ENCODE data around the gene TMEM141.
"Not testable (repeated sequence)": the region's sequence is repeated elsewhere in the genome, so short reads cannot be mapped to it uniquely, and the experiment has no call there.

The TMEM141 gene

GRCh38 chr9:136755302-136756133 lies 35.6 kb upstream of the TMEM141 start:
- not testable (repeated sequence) for DNase-seq (ENCODE audit: low spot score)

- DNase-seq (ENCODE audit: low spot score), result no peak
These were observed 35.1 kb upstream of the TMEM141 start for GRCh38 chr9:136756134-136756438.

- DNase-seq (ENCODE audit: low spot score), result no peak
These were observed 34.3 kb upstream of the TMEM141 start for GRCh38 chr9:136756836-136757235.

GRCh38 chr9:136757328-136757727 lies 33.8 kb upstream of the TMEM141 start:
- DNase-seq (ENCODE audit: low spot score), result no peak

GRCh38 chr9:136757751-136758140 lies 33.4 kb upstream of the TMEM141 start:
- no peak for DNase-seq (ENCODE audit: low spot score)

GRCh38 chr9:136759001-136759400 lies 32.1 kb upstream of the TMEM141 start:
- no peak for DNase-seq (ENCODE audit: low spot score)

GRCh38 chr9:136759436-136760325 lies 31.5 kb upstream of the TMEM141 start:
- no peak for DNase-seq (ENCODE audit: low spot score)

- DNase-seq (ENCODE audit: low spot score), result no peak
These were observed 30.7 kb upstream of the TMEM141 start for GRCh38 chr9:136760424-136760823.

- DNase-seq (ENCODE audit: low spot score), result peak; percentile 81
These were observed 30.2 kb upstream of the TMEM141 start for GRCh38 chr9:136760834-136761544.

- DNase-seq (ENCODE audit: low spot score), result no peak
These were observed 29.6 kb upstream of the TMEM141 start for GRCh38 chr9:136761545-136761981.

- DNase-seq (ENCODE audit: low spot score), result no peak
These were observed 28.9 kb upstream of the TMEM141 start for GRCh38 chr9:136762221-136762691.

GRCh38 chr9:136762915-136763648 lies 28.1 kb upstream of the TMEM141 start:
- DNase-seq (ENCODE audit: low spot score), result peak; percentile 95

GRCh38 chr9:136763649-136764035 lies 27.5 kb upstream of the TMEM141 start:
- DNase-seq (ENCODE audit: low spot score), result no peak

- no peak for DNase-seq (ENCODE audit: low spot score)
These were observed 26.7 kb upstream of the TMEM141 start, which contains the start of gene LCN15 for GRCh38 chr9:136764301-136764891. Gene LCN15, minus strand, starts transcription at chr9:136764518. Its CDS starts 30 bp downstream, at chr9:136764488.

- no peak for DNase-seq (ENCODE audit: low spot score)
These were observed 26.1 kb upstream of the TMEM141 start for GRCh38 chr9:136765041-136765440.

- DNase-seq (ENCODE audit: low spot score), result not testable (repeated sequence)
These were observed 25.3 kb upstream of the TMEM141 start for GRCh38 chr9:136765745-136766409.

- DNase-seq (ENCODE audit: low spot score), result not testable (repeated sequence)
These were observed 24.6 kb upstream of the TMEM141 start for GRCh38 chr9:136766410-136767120.

GRCh38 chr9:136769710-136770191 lies 21.4 kb upstream of the TMEM141 start:
- peak; percentile 90 for DNase-seq (ENCODE audit: low spot score)

GRCh38 chr9:136771907-136772415 lies 19.2 kb upstream of the TMEM141 start:
- DNase-seq (ENCODE audit: low spot score), result no peak
